ENCODE data around the gene PARP8.
"Not testable (repeated sequence)": the region's sequence is repeated elsewhere in the genome, so short reads cannot be mapped to it uniquely, and the experiment has no call there.

Gene PARP8

DNA sequence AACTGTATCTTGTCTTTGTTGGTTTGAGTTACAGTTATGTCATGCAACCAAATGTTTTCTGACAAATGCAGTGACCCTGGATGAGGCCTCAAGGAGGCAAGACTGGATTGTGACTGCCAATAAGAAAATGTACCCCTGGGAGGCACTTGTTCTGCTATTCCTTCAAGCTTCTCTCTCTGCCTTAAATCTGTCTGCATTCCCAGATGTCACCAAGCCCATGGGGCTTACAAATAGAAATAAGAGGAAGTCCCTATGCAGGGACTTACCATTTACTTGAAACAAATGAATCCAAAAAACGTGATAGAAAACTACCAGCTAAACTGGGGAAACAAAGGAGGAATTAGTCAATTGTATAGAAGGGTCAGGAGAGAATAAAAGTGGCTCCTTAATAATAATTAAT lies 8.2 kb upstream of the PARP8 start:
- no peak for DNase-seq (ENCODE audit: insufficient read length, low spot score)
- FAIRE-seq, result peak; percentile 5
- no peak for TF ChIP-seq POU2F2 (IDR thresholded peaks at IDR 0.05; ENCODE audit: low read depth, low read length)
- TF ChIP-seq POLR2AphosphoS5 (IDR thresholded peaks at IDR 0.05; ENCODE audit: low read depth, low read length), result no peak
- TF ChIP-seq PAX5 (IDR thresholded peaks at IDR 0.05; ENCODE audit: insufficient read depth, low read length, severe bottlenecking), result no peak
- TF ChIP-seq POLR2A (IDR thresholded peaks at IDR 0.05; ENCODE audit: low read depth, low read length), result no peak
- TF ChIP-seq TAF1 (IDR thresholded peaks at IDR 0.05; ENCODE audit: low read depth, low read length), result no peak
- peak; percentile 17; the same call in 1 of the 2 replicates for TF ChIP-seq SPI1 (IDR thresholded peaks at IDR 0.05; ENCODE audit: low read depth, low read length)

DNA sequence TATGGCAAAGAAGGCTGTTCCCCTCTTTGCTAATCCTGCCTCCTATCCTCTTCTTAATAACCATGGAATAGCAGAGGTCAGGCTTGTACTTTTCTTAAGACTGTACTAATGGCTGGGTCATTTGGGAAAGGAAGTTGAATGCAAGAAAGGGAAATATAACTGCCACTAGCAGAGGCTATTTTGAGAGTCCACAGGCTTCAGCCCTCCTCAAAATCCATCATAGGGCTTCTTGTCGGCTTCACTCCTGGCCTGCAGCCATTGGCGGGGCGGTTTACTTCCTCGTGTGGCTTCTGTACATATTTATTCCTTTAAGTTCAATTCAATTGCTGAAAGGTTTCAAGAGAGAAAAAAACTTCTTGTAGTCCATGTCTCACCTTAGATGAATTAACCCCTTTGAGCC lies 2.8 kb upstream of the PARP8 start:
- TF ChIP-seq POLR2AphosphoS5 (IDR thresholded peaks at IDR 0.05; ENCODE audit: low read depth, low read length) (no peak), PAX5 (IDR thresholded peaks at IDR 0.05; ENCODE audit: insufficient read depth, low read length, severe bottlenecking) (no peak)
- no peak for DNase-seq (ENCODE audit: insufficient read length, low spot score)
- no peak for FAIRE-seq

DNA sequence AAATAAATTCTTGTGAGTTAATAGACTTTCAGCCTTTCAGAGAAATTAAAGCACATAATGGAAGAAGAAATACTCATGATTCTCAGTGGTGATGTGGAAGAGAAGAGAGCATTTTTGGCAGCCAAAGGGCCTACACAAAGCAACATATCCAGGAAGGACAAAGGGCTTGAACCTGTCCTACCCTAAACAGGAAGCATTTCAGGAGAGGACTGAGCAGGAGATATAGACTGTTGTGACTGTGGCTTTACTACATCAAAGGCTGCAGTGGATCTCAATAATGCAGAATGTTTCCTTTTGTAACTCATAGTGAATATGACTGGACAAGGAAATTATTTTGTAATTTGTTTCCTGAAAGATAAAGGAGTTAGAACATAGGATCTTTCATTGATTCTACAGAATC lies 1.3 kb upstream of the PARP8 start:
- DNase-seq (ENCODE audit: insufficient read length, low spot score) (no peak), FAIRE-seq (peak; percentile 13)
- TF ChIP-seq POLR2A (IDR thresholded peaks at IDR 0.05; ENCODE audit: low read depth, low read length) (no peak), TAF1 (IDR thresholded peaks at IDR 0.05; ENCODE audit: low read depth, low read length) (no peak), SPI1 (IDR thresholded peaks at IDR 0.05; ENCODE audit: low read depth, low read length) (no peak), POLR2AphosphoS5 (IDR thresholded peaks at IDR 0.05; ENCODE audit: low read depth, low read length) (no peak), PAX5 (IDR thresholded peaks at IDR 0.05; ENCODE audit: insufficient read depth, low read length, severe bottlenecking) (no peak), POU2F2 (IDR thresholded peaks at IDR 0.05; ENCODE audit: low read depth, low read length) (no peak)

DNA sequence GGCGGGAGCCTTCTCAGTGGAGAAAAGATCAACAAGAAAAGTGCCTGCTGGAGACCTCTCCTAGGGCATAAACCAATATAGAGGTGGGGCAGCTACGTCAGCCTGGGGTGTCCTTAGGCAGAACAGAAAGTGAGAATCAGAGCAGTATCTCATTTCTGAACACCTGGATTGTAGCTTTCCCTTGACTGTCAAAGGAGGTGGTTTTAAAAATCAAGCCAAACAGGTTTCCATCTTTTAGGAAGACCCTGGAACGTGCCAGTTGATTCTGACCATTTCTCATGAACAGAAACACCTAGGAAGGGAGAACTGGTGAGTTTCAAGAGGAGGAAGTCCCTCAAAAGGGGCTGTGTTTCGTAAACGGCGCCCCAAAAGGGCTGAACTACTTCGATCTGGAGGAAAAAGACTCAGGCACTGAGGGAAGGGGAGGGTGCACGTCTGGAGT lies 655 bp upstream of the PARP8 start:
- FAIRE-seq; DNase-seq (ENCODE audit: insufficient read length, low spot score): not testable (repeated sequence)
- peak; percentile 40; the same call in 1 of the 2 replicates for TF ChIP-seq SPI1 (IDR thresholded peaks at IDR 0.05; ENCODE audit: low read depth, low read length)

DNA sequence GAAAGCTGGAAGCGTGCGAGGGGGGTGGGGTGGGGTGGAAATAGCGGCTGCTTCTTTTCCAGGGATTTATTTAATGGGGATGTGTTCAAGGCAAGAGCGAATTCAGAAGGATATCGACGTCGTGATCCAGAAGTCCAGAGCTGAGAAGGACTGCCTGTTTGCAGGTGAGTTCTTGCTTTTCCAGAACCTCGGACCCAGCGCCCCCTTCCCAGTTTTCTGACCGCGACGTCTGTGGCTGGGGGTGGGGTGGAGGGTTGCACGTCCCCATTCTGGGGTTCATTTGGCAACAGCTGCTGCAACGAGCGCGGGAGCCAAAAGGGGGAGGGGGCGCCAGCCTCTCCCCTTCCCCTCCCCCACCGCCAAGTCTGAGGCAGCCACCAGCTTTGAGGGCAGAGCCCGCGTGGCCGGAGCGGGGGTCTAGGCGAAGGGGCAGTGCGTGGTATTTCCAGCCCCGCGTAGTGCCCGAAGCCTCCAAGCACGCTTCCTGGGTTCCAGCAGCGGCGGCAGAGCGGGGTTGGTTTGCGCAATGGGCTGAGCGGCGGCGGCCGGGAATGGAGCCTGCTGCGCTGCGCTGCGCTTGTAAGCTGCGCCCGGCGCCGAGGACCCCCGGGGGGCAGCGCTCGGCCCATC lies 701 bp downstream of the PARP8 start:
- 0 out of 2 replicates have a peak, but pooled peaks have one; percentile 2 for TF ChIP-seq TAF1 (IDR thresholded peaks at IDR 0.05; ENCODE audit: low read depth, low read length)
- TF ChIP-seq POLR2AphosphoS5 (IDR thresholded peaks at IDR 0.05; ENCODE audit: low read depth, low read length), result no peak
- FAIRE-seq, result peak; percentile 43
- no peak for DNase-seq (ENCODE audit: insufficient read length, low spot score)

DNA sequence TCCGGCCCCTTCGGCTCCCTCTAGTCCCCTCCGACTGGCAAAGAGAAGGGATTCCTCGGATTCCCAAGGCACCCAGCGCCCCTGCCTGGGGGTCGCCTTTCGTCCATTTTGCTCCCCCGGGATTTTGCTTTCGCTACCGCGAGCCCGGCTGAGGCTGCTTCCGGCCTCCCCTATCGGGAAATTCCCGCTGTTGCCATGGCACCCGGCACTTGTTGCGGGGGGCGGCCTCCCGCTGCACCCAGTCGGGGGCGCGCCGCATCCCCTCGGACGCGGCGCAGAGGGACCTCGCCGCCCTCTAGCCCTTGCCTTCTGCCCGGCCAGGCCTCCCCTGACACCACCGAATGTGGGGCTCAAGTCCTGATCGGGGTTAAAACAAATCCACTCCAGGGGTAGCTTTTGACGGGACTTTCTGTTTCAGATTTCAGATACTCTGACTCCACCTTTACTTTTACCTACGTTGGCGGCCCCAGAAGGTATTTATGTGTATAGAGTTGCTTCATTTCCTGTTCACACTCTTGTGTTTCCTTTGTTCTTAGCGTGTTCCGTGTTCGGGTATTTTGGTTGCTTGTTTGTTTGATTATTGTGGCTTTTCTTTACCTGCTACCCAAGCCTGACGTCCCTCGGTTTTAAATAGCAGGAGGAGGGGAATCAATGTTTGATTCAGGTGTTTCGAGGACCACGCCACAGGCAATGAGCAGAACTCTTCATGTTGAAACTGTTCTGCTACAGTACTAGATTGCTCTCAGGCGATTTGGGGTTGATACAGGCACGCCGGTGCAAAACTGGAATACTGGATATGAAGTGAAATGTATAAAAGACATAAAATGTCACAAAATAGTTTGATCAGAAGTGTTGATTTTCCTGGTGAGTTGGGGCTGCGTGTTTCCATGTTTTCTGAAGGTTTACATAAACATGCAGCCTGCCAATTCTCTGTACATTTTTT lies 1.5 kb downstream of the PARP8 start:
- DNase-seq (ENCODE audit: insufficient read length, low spot score), result peak; percentile 39
- FAIRE-seq, result peak; percentile 76
- TF ChIP-seq SPI1 (IDR thresholded peaks at IDR 0.05; ENCODE audit: low read depth, low read length) (no peak), POLR2AphosphoS5 (IDR thresholded peaks at IDR 0.05; ENCODE audit: low read depth, low read length) (peak; percentile 56), POU2F2 (IDR thresholded peaks at IDR 0.05; ENCODE audit: low read depth, low read length) (0 out of 2 replicates have a peak, but pooled peaks have one; percentile 17), POLR2A (IDR thresholded peaks at IDR 0.05; ENCODE audit: low read depth, low read length) (peak; percentile 44; the same call in 1 of the 2 replicates), PAX5 (IDR thresholded peaks at IDR 0.05; ENCODE audit: insufficient read depth, low read length, severe bottlenecking) (no peak), TAF1 (IDR thresholded peaks at IDR 0.05; ENCODE audit: low read depth, low read length) (no peak; the same call in none of the 2 replicates)

DNA sequence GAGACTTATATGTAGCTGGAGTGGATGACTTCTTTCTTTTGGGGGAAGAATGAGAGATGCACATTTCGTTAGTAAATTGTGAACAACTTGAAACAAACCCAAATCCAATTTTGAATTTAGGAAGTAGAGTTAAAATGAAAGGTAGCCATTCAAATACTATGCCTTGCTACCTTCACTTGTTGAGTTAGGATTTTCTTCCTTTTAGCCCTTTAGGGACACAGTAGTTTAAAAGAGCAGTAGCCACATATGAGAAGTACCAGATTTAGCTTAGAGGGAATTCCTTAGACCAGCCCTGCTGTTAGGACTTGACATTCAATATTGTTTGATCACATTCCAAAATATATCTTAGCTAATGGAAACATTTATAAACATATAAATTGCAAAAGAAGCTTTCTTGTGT lies 2.2 kb downstream of the PARP8 start:
- FAIRE-seq, result not testable (repeated sequence)

DNA sequence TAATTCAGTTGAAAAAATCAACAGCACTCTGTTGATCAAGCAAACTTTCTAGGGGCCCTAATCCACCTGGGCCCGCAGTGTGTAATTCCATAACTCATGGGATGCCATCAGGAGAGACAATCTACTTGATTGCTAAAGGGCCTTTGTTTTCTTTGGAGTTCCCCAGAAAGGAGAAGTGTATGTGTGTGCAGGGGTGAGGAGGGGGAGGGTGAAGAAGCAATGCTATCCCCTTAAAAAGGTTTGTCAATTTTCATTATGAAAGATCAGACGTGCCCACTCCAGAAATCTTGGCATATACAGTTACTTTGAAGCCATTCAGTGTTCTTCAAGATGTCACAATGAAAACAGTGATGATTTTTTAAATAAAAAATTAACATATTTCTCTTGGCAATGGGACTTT lies 6.2 kb downstream of the PARP8 start:
- FAIRE-seq (no peak), DNase-seq (ENCODE audit: insufficient read length, low spot score) (no peak)
- TF ChIP-seq SPI1 (IDR thresholded peaks at IDR 0.05; ENCODE audit: low read depth, low read length) (peak; percentile 71), PAX5 (IDR thresholded peaks at IDR 0.05; ENCODE audit: insufficient read depth, low read length, severe bottlenecking) (no peak), POLR2AphosphoS5 (IDR thresholded peaks at IDR 0.05; ENCODE audit: low read depth, low read length) (no peak), TAF1 (IDR thresholded peaks at IDR 0.05; ENCODE audit: low read depth, low read length) (no peak)

More for the DNA sequence above, 2.2 kb downstream of the PARP8 start:
- DNase-seq (ENCODE audit: insufficient read length, low spot score), result not testable (repeated sequence)

DNA sequence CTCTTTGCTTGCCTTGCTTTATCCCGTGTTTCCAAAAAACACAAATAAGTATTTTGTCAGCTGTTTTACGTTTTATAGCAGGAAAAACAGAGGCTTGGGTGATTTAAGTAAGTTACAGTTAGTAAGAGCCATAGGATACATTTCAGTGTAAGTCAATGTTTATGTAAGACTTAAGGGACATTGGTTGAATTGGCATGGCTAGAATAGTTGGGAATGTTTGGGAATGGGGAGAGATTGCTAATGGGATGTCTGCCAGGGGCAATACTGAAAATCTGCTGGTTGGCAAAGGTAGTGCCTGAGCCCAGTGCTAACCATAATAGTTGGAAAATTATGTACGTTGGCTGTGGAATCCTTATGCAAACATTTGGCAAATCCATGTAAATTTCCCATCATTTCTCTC lies 7.0 kb downstream of the PARP8 start:
- DNase-seq (ENCODE audit: insufficient read length, low spot score); FAIRE-seq: not testable (repeated sequence)

DNA sequence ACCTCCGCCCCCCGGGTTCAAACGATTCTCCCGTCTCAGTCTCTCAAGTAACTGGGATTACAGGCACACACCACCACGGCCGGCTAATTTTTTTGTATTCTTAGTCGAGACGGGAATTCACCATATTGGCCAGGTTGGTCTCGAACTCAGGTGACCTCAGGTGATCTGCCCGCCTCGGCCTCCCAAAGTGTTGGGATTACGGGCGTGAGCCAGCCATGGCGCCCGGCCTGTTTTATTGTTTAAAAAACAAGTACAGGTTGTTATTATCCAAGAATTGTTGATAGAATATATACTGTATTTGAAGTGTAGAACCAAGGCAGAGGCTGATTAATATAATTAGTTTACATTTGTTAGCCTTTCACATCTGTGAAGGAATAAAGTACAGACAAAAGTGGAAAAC lies 8.9 kb downstream of the PARP8 start:
- FAIRE-seq, result no peak
- TF ChIP-seq POU2F2 (IDR thresholded peaks at IDR 0.05; ENCODE audit: low read depth, low read length) (no peak), PAX5 (IDR thresholded peaks at IDR 0.05; ENCODE audit: insufficient read depth, low read length, severe bottlenecking) (no peak), POLR2AphosphoS5 (IDR thresholded peaks at IDR 0.05; ENCODE audit: low read depth, low read length) (no peak), POLR2A (IDR thresholded peaks at IDR 0.05; ENCODE audit: low read depth, low read length) (no peak), SPI1 (IDR thresholded peaks at IDR 0.05; ENCODE audit: low read depth, low read length) (no peak), TAF1 (IDR thresholded peaks at IDR 0.05; ENCODE audit: low read depth, low read length) (no peak)
- DNase-seq (ENCODE audit: insufficient read length, low spot score), result no peak

DNA sequence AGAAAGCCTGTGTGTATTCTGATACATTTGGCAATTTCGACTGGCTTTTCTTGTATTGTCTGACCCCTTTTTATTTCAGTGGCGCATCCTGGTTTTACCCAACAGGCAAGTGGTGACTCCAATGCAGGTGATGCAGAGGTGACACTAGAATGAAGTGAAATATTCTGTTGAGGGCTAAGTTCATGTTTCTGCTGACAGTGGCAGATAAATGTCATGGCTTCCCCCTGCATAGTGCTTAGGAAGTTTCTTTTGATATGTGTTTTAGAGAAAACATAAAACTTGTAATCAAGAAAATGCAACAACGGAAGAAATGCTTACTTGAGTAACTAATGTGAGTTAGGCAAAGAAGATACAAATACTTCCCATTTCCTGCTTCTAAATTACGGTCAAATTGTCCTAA lies 13.1 kb downstream of the PARP8 start:
- not testable (repeated sequence) for FAIRE-seq; DNase-seq (ENCODE audit: insufficient read length, low spot score)
